ENCODE data around the gene SUPT3H. TPM values are rescaled to one million over a fixed set of nuclear protein-coding genes. Genes with fewer than 3 reads are reported as not detected.

The SUPT3H gene
- total RNA-seq, 3 donors from 2014 or later (not counting 1 experiment from before 2014, with no cell fraction given), result 7.3 to 10.9 (median 9.9) TPM

DNA sequence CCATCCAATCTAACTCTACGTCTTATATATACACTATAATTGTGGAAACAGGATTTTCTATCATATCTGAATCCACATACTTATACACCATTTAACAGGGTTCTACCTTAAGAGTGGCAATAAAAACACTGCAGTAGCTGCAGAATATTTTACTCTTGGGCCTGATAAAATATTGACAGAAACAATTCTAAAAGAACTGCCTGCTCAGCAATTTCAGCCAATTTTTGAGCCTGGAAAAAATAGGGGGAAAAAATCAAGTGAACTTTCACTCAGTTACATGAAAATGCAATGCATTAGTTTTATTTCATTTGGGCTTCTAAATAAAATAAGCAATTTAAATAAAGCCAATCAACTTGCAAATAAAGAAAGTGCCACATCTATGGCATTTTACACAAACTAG, 296.1 kb downstream of the SUPT3H start:
- Mint-ChIP-seq H3K9me3 (peaks cover 4 to 9% of the 10 kb centered on the region in 2 donors), H3K27me3 (ENCODE audit: low read depth in 2 of 2) (no peaks in the 10 kb centered on the region), H3K4me1 (no peaks in the 10 kb centered on the region), H3K4me3 (no peak overlapping the region), H3K27ac (no peak overlapping the region), H3K36me3 (peaks cover 21% of the 10 kb centered on the region)
- no peak for DNase-seq
- no peaks in the 10 kb centered on the region for H3K4me1 ChIP-seq (ENCODE audit: control insufficient read depth, insufficient read depth, low read length)
- TF ChIP-seq, protein P1, sequence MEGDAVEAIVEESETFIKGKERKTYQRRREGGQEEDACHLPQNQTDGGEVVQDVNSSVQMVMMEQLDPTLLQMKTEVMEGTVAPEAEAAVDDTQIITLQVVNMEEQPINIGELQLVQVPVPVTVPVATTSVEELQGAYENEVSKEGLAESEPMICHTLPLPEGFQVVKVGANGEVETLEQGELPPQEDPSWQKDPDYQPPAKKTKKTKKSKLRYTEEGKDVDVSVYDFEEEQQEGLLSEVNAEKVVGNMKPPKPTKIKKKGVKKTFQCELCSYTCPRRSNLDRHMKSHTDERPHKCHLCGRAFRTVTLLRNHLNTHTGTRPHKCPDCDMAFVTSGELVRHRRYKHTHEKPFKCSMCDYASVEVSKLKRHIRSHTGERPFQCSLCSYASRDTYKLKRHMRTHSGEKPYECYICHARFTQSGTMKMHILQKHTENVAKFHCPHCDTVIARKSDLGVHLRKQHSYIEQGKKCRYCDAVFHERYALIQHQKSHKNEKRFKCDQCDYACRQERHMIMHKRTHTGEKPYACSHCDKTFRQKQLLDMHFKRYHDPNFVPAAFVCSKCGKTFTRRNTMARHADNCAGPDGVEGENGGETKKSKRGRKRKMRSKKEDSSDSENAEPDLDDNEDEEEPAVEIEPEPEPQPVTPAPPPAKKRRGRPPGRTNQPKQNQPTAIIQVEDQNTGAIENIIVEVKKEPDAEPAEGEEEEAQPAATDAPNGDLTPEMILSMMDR (IDR thresholded peaks at IDR 0.05), result no peak
- H3K27ac ChIP-seq (ENCODE audit: low read length), result no peak overlapping the region
- H3K36me3 ChIP-seq (ENCODE audit: control insufficient read depth, insufficient read depth, low read length), result no peaks in the 10 kb centered on the region
- no peaks in the 10 kb centered on the region for H3K27me3 ChIP-seq (ENCODE audit: control insufficient read depth, insufficient read depth, low read length)
- no peak for ATAC-seq
- intact Hi-C loops (cut with micrococcal nuclease), result no loop called here
- H3K9me3 ChIP-seq (ENCODE audit: control insufficient read depth, insufficient read depth, low read length), result peaks cover 7% of the 10 kb centered on the region
- WGBS (ENCODE audit: insufficient coverage), result no CpG with 5 or more reads among the region's 1 CpG
- no peak overlapping the region for H3K4me3 ChIP-seq (ENCODE audit: low read length)

DNA sequence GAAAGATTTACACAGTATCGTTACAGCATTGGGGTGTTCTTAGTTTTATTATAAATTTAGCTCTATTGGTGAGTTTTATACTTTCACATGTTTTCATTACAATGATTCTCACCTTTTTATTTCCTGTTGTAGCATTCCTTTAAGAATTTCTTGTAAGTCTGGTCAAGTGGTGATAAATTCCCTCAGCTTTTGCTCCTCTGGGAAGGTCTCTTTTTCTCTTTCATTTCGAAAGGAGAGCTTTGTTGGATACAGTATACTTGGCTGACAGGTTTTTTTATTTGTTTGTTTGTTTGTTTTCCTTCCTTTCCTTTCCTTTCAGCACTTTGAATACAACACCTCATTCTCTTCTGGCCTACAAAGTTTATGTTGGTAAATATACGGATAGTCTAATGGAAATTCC, 299.3 kb downstream of the SUPT3H start:
- ATAC-seq (no peak), DNase-seq (no peak)
- Mint-ChIP-seq H3K4me3 (no peak overlapping the region), H3K27ac (no peak overlapping the region), H3K36me3 (peaks cover 21% of the 10 kb centered on the region), H3K4me1 (no peaks in the 10 kb centered on the region), H3K9me3 (peaks cover 4 to 9% of the 10 kb centered on the region in 2 donors), H3K27me3 (ENCODE audit: low read depth in 2 of 2) (no peaks in the 10 kb centered on the region)
- peaks cover 7% of the 10 kb centered on the region for H3K9me3 ChIP-seq (ENCODE audit: control insufficient read depth, insufficient read depth, low read length)
- no peaks in the 10 kb centered on the region for H3K4me1 ChIP-seq (ENCODE audit: control insufficient read depth, insufficient read depth, low read length)
- H3K36me3 ChIP-seq (ENCODE audit: control insufficient read depth, insufficient read depth, low read length), result no peaks in the 10 kb centered on the region
- TF ChIP-seq, protein P1 (IDR thresholded peaks at IDR 0.05), result no peak
- intact Hi-C loops (cut with micrococcal nuclease), result no loop called here
- WGBS (ENCODE audit: insufficient coverage), result no CpG with 5 or more reads among the region's 3 CpGs
- H3K4me3 ChIP-seq (ENCODE audit: low read length), result no peak overlapping the region
- H3K27ac ChIP-seq (ENCODE audit: low read length), result no peak overlapping the region
- H3K27me3 ChIP-seq (ENCODE audit: control insufficient read depth, insufficient read depth, low read length), result no peaks in the 10 kb centered on the region

DNA sequence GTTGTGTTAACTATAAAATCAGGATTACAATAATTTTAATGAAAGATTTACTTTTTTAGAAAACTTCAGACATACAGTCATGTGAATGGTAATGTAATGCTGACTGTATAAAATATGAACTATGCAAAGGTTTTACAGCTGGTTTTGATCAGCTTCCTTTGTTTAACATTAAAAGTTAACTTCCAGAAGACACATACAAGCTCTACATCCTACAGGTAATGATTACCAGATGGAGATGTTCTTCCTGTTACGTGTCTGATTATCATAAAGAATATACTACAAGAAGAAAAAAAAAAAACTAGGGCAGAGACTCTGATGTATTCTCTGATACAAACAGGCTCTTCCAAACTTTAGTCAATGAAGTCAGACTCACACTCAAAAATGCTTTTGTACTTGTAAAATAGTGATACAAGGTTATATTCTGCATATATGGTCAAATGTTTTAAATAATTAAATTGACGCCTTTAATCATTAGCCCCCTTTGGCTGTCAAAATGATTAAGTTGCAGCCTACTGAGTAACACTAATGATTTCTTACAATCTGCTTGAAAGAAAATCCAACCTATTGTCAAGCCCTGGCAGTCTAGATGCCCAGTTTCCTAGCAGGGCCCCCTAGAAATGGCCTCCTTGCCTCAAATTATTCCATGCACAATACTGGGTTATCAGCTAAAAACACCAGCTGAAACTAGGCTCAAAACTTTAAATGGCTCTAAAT, 301.4 kb downstream of the SUPT3H start:
- Mint-ChIP-seq H3K9me3 (peaks cover 4 to 9% of the 10 kb centered on the region in 2 donors), H3K4me3 (no peak overlapping the region), H3K36me3 (peaks cover 21% of the 10 kb centered on the region), H3K27me3 (ENCODE audit: low read depth in 2 of 2) (no peaks in the 10 kb centered on the region), H3K27ac (no peak overlapping the region), H3K4me1 (peaks cover 0 to 7% of the 10 kb centered on the region in 2 donors)
- DNase-seq, result no peak
- H3K27ac ChIP-seq (ENCODE audit: low read length), result no peak overlapping the region
- no peak for ATAC-seq
- H3K4me3 ChIP-seq (ENCODE audit: low read length), result no peak overlapping the region
- TF ChIP-seq, protein P1 (IDR thresholded peaks at IDR 0.05), result no peak
- H3K36me3 ChIP-seq (ENCODE audit: control insufficient read depth, insufficient read depth, low read length), result no peaks in the 10 kb centered on the region
- no peaks in the 10 kb centered on the region for H3K4me1 ChIP-seq (ENCODE audit: control insufficient read depth, insufficient read depth, low read length)
- H3K27me3 ChIP-seq (ENCODE audit: control insufficient read depth, insufficient read depth, low read length), result no peaks in the 10 kb centered on the region
- intact Hi-C loops (cut with micrococcal nuclease), result no loop called here
- H3K9me3 ChIP-seq (ENCODE audit: control insufficient read depth, insufficient read depth, low read length), result peaks cover 7% of the 10 kb centered on the region
- WGBS (ENCODE audit: insufficient coverage), result 100% methylated on average over 1 of the region's 2 CpGs

DNA sequence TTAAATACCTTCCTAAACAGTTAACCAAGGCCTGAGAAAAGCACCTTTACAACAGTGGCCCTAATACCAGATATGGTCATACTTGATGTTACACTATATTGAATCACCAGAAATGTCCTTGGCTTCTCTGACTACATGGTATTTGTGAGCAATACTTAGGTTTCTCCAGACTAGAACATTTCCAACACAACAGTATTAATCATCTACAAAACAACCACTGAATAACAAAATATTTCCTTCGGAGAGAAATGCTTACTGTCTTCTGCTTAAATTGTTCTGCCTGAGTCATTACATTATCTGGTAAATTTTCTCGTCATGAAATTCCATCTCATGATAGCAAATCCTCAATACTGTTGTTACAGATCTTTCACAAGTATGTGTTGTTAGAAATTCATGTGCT, 302.5 kb downstream of the SUPT3H start:
- H3K9me3 Mint-ChIP-seq, result peaks cover 4 to 9% of the 10 kb centered on the region in 2 donors
- H3K9me3 ChIP-seq (ENCODE audit: control insufficient read depth, insufficient read depth, low read length), result peaks cover 7% of the 10 kb centered on the region
- no peaks in the 10 kb centered on the region for H3K4me1 ChIP-seq (ENCODE audit: control insufficient read depth, insufficient read depth, low read length)
- no peak overlapping the region for H3K4me3 Mint-ChIP-seq
- peaks cover 0 to 7% of the 10 kb centered on the region in 2 donors for H3K4me1 Mint-ChIP-seq
- WGBS (ENCODE audit: insufficient coverage), result 86% methylated on average over 1 of the region's 2 CpGs
- no peak overlapping the region for H3K4me3 ChIP-seq (ENCODE audit: low read length)
- no peaks in the 10 kb centered on the region for H3K36me3 ChIP-seq (ENCODE audit: control insufficient read depth, insufficient read depth, low read length)
- no peak overlapping the region for H3K27ac ChIP-seq (ENCODE audit: low read length)
- DNase-seq, result no peak
- H3K27me3 Mint-ChIP-seq (ENCODE audit: low read depth in 2 of 2), result no peaks in the 10 kb centered on the region
- H3K36me3 Mint-ChIP-seq, result peaks cover 21% of the 10 kb centered on the region
- TF ChIP-seq, protein P1 (IDR thresholded peaks at IDR 0.05), result no peak
- no peak overlapping the region for H3K27ac Mint-ChIP-seq
- intact Hi-C loops (cut with micrococcal nuclease), result no loop called here
- no peak for ATAC-seq
- no peaks in the 10 kb centered on the region for H3K27me3 ChIP-seq (ENCODE audit: control insufficient read depth, insufficient read depth, low read length)
